Erythroblast (primary cell): ENCODE measurements around the gene NDUFB8.

ENCODE experiments used
- GATA1 ChIP-seq: IDR thresholded peaks from 2 replicates; pipeline ENCODE4 v1.6.1; 2011; ENCODE audit warnings: low read depth, mild to moderate bottlenecking, control low read depth, low read length, moderate library complexity
- POLR2A ChIP-seq: IDR thresholded peaks from 2 replicates; pipeline ENCODE4 v1.6.1; 2011; ENCODE audit warnings: mild to moderate bottlenecking, low read length

- no peak for TF ChIP-seq POLR2A
- no peak for TF ChIP-seq GATA1
Observed at GRCh38 chr10:100561005-100561404, 31.3 kb upstream of the NDUFB8 start.
